ENCODE results near the gene ARHGEF28. TPM values are rescaled to one million over a fixed set of nuclear protein-coding genes. Genes with fewer than 3 reads are reported as not detected.

The ARHGEF28 gene
- total and polyA plus RNA-seq, 2 of the 4 experiments (the other 2 are of a cell fraction), result 3.6 to 16.0 TPM

DNA sequence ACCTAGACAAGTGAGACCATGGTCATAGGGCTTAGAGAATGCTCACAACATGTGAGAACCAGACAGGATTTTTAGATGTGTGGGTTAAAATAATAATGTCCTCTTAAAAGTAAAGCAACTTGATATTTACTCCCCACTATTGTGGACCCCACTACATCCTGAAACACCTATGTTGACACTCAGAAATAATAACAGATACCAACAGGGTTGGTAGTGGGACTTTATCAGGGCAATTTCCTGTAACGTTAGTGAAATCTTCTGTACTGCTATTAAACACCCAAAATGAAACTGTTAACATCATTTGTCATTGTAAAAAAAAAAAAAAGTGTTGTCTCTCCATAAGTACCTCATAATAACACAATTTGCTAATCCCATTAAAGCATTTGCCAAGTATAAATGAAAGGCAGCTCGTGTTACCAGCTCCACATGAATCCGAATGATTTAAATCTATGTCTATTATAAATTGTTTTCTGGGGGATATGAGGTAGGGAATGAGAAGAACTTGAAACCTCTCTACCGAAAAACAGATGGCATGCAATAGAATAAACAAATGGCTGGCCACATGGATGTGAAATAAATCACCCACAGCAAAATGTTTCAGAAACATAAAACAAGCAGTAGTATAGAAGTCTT, 285.9 kb downstream of the ARHGEF28 start (continued):
- no peak for TF ChIP-seq MXI1 (IDR thresholded peaks at IDR 0.05; ENCODE audit: borderline replicate concordance, low read depth, low read length)

DNA sequence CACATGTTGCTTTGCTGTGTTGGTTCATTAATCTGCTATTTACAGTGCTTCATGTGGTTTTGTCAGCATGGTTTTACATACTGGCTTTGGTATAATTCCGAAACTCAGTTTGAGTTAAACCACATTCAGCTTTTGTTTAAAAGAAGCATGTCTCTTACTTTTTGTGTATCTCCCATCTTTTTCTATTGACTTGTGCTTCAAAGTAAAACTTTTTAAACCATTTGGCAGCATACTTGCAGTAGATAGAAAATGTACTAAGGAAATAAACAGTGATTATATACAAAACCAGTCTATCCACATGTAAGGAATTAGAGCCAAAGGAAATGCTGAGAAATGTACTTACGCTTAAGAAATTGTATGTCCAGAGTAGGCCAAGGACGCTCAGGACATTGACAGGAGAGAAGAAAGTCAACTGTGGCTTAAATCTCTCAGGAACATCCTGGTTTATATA, 286.9 kb downstream of the ARHGEF28 start:
- CTCF ChIA-PET, result interaction anchor here (1.0 to 1.5 kb wide), 3 partner anchors 11 to 736 kb away, joined by 3 read pairs; no protein-coding TSS in a partner anchor

More for the DNA sequence above, 286.9 kb downstream of the ARHGEF28 start:
- Histone ChIP-seq H3K14ac (replicated peaks; ENCODE audit: low read depth, low read length) (no peak overlapping the region), H3K4me3 (ENCODE audit: insufficient read depth, low read depth, low read length) (no peak overlapping the region), H3K4ac (ENCODE audit: low read depth, low read length) (no peak overlapping the region), H3K56ac (ENCODE audit: extremely low read depth, insufficient read depth, low read length) (no peak overlapping the region), H2BK20ac (ENCODE audit: low read depth, low read length) (no peak overlapping the region), H3K79me1 (ENCODE audit: low read depth in 1 of 2, low read length in 2 of 2) (no peaks in the 10 kb centered on the region; a peak in 1 of 4 replicates), H3K27me3 (ENCODE audit: control insufficient read depth, insufficient read depth, low read length) (no peaks in the 10 kb centered on the region), H3K27ac (ENCODE audit: insufficient read depth, low read length) (no peak overlapping the region), H4K8ac (ENCODE audit: low read depth in 2 of 2, low read length in 2 of 2) (peak overlapping the region in 1 of 2 experiments; percentile 1; a peak in 1 of 4 replicates), H3K23ac (ENCODE audit: low read depth, low read length) (no peak overlapping the region), H3K4me2 (ENCODE audit: low read depth, low read length) (no peak overlapping the region), H3K4me1 (ENCODE audit: control insufficient read depth, insufficient read depth, low read length) (peaks cover 4% of the 10 kb centered on the region; the same call in 1 of the 2 replicates), H3K36me3 (ENCODE audit: control insufficient read depth, insufficient read depth, low read length) (0 out of 2 replicates have a peak, but pooled peaks cover 2% of the 10 kb centered on the region), H4K20me1 (ENCODE audit: insufficient read depth, low read length) (no peaks in the 10 kb centered on the region), H3K9me3 (ENCODE audit: control insufficient read depth, insufficient read depth, low read length) (no peaks in the 10 kb centered on the region), H2BK120ac (ENCODE audit: low read depth, low read length) (no peak overlapping the region), H2BK15ac (ENCODE audit: low read depth, low read length) (no peak overlapping the region), H4K5ac (ENCODE audit: low read depth, low read length) (no peak overlapping the region), H2BK5ac (ENCODE audit: low read depth, low read length, poor library complexity, severe bottlenecking) (no peak overlapping the region), H2AK5ac (ENCODE audit: low read depth, low read length) (no peak overlapping the region), H2AFZ (replicated peaks; ENCODE audit: low read length, poor library complexity) (no peak overlapping the region), H3K18ac (ENCODE audit: low read depth, low read length) (no peak overlapping the region), H4K91ac (ENCODE audit: insufficient read depth, low read depth, low read length) (no peak overlapping the region), H3K9ac (ENCODE audit: low read depth, low read length) (no peak overlapping the region), H3K9me1 (ENCODE audit: insufficient read depth, low read length) (peaks cover 6% of the 10 kb centered on the region), H2AK9ac (replicated peaks; ENCODE audit: low read depth, low read length, poor library complexity) (no peak overlapping the region)
- WGBS, 2 experiments (ENCODE audit: extremely low coverage in 2 of 2, insufficient read length in 1 of 2), result no CpG with 5 or more reads among the region's 3 CpGs
- peak; percentile 29 for DNase-seq
- POLR2A ChIA-PET (ENCODE audit: unreplicated experiment), result no interaction called here
- in situ Hi-C loops (cut with MboI; ENCODE audit: low sequenced_read_pairs), result loop anchor here (25.0 kb wide), 1 partner anchor 999 kb away; no protein-coding TSS in a partner anchor
- BruUV-seq (replicated peaks), result no TSS peak
- intact Hi-C loops (cut with micrococcal nuclease), result no loop called here
- peak; percentile 52 for ATAC-seq (ENCODE audit: low read depth)
- TF ChIP-seq, protein P1, sequence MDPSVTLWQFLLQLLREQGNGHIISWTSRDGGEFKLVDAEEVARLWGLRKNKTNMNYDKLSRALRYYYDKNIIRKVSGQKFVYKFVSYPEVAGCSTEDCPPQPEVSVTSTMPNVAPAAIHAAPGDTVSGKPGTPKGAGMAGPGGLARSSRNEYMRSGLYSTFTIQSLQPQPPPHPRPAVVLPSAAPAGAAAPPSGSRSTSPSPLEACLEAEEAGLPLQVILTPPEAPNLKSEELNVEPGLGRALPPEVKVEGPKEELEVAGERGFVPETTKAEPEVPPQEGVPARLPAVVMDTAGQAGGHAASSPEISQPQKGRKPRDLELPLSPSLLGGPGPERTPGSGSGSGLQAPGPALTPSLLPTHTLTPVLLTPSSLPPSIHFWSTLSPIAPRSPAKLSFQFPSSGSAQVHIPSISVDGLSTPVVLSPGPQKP (IDR thresholded peaks at IDR 0.05; ENCODE audit: borderline replicate concordance, low read depth, low read length), result no peak
- TF ChIP-seq RAD21 (IDR thresholded peaks at IDR 0.05; ENCODE audit: low read length), result no peak
- no peak for TF ChIP-seq SMC3 (IDR thresholded peaks at IDR 0.05; ENCODE audit: low read depth, low read length)
- no peak for TF ChIP-seq CEBPB (IDR thresholded peaks at IDR 0.05; ENCODE audit: low read depth, low read length)
- no peak for TF ChIP-seq BHLHE40 (IDR thresholded peaks at IDR 0.05; ENCODE audit: low read depth, low read length)
- no peak for TF ChIP-seq POLR2A (IDR thresholded peaks at IDR 0.05; ENCODE audit: low read depth, low read length)
- no peak for TF ChIP-seq MAFK (IDR thresholded peaks at IDR 0.05; ENCODE audit: low read depth, low read length)
- dilution Hi-C loops (cut with HindIII; ENCODE audit: low sequenced_read_pairs, unreplicated experiment), result no loop called here
